Coronary artery (tissue), 2 donors: ENCODE measurements around the gene NCAPD3.

ENCODE experiments used
- DNase-seq: peaks from one replicate; pipeline ENCODE4 v3.0.0-alpha.2; 2017; ENCODE audit warnings: low spot score
- H3K27ac ChIP-seq, 2 donors: fragments of 200-600 bp; sonication (generic); one replicate each; pipeline ENCODE4 v1.5.1; 2016 to 2019
- H3K4me3 ChIP-seq: fragments of 200-600 bp; sonication (generic); 2 replicates; pipeline ENCODE4 v1.5.1; 2016; ENCODE audit warnings: mild to moderate bottlenecking, moderate library complexity
- CTCF ChIP-seq: fragments of 200-600 bp; sonication (generic); IDR thresholded peaks from one replicate; pipeline ENCODE4 v1.5.1; 2019; ENCODE audit warnings: antibody characterized with exemption

The NCAPD3 gene

DNA sequence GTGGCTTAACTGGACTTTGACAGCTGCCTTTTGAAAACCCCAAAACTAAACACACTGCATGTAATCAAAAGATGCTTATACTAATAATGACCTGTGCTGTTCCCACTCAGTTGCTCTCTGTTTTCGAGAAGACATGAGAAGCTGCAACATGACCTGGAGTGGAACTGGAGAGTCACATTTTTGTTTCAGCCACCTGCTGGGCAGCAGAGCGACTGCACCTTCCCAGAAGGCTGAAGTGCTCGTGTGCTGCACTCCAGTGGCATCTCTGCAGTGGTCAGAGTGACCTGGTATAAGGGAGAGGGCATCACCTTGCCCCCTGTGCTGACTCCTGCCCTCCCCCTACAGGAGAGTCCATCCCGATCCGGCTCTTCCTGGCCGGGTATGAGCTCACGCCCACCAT lies 20.8 kb upstream of the NCAPD3 start:
- no peak for TF ChIP-seq CTCF
- no peak overlapping the region for H3K4me3 ChIP-seq
- no peak overlapping the region for H3K27ac ChIP-seq
- DNase-seq = no peak

- Histone ChIP-seq H3K27ac (no peak overlapping the region), H3K4me3 (no peak overlapping the region)
- DNase-seq = no peak
- TF ChIP-seq CTCF = no peak
Measured at GRCh38 chr11:134243913-134244312, 20.1 kb upstream of the NCAPD3 start.

DNA sequence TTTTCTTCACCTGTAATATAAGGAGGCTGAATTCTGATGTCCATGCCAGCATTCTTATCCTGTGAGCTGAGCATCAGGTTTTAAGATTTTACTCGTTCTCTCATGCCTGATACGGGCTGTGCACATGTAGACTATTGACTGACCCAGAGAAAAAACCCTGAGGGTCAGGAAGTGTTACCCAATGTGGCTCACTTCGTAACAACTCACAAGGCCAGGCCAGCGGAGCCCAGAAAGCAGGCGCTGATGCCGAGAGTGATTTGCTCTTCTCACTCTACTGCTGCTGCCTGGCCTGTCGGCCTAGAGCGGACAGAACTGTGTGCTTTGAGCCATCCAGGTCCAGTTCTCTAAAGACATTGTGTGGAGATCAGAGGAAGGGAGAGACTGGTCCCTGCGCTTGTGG lies 18.6 kb upstream of the NCAPD3 start:
- no peak for TF ChIP-seq CTCF
- DNase-seq = no peak
- Histone ChIP-seq H3K4me3 (no peak overlapping the region), H3K27ac (no peak overlapping the region)

DNA sequence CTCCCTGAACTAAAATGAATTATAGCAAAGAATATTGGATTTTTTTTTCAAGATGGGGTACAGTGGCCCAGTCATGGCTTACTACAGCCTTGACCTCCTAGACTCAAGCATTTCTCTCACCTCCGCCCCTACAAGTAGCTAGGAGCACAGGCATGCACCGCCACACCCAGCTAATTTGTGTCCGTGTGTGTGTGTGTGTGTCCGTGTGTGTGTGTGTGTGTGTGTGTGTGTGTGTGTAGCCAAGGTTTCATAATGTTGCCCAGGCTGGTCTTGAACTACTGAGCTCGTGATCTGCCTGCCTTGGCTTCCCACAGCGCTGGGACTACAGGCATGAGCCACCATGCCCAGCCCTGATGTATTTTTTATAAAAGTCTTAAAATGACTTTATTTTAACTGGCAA lies 16.8 kb upstream of the NCAPD3 start:
- DNase-seq = no peak
- no peak overlapping the region for H3K4me3 ChIP-seq
- H3K27ac ChIP-seq = no peak overlapping the region
- no peak for TF ChIP-seq CTCF

DNA sequence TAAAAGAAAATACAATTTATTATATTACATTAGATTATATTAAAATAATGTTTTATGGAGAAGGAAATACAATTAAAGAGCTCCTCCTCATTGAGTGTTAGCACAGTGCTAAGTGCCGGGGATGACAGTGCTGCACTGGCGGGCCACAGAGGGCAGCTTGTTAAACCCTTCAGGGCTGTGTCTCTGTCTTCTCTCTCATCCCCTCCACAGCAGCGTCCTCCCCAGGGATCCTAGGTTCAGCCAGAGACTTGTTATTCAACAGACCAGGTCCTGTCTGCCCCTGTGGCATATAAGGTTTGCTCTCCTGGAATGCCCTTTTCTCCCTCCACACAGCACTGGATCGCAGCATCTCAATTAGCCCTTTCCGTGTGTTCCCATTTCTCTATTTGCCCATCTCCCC lies 15.2 kb upstream of the NCAPD3 start:
- no peak for DNase-seq
- H3K27ac ChIP-seq = no peak overlapping the region
- no peak overlapping the region for H3K4me3 ChIP-seq
- TF ChIP-seq CTCF = no peak

DNA sequence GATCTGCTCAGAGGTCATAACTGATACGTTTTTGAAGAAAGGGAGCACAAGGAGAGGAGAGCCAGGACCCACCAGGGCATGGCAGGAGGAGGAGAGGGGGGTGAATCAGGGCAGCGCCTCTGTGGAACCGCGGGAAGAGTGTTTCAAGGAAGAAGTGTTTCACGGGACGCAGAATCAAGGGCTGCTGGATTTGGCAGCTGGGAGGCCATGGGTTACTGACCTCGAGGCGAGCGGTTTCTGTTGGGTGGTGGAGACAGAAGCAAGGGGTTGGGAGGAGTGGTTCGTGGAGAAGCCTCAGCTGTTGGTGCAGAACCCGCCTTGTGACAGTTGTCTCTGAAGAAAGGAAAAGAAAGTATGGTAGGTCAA lies 13.8 kb upstream of the NCAPD3 start:
- no peak for TF ChIP-seq CTCF
- DNase-seq = no peak
- Histone ChIP-seq H3K4me3 (no peak overlapping the region), H3K27ac (no peak overlapping the region)

DNA sequence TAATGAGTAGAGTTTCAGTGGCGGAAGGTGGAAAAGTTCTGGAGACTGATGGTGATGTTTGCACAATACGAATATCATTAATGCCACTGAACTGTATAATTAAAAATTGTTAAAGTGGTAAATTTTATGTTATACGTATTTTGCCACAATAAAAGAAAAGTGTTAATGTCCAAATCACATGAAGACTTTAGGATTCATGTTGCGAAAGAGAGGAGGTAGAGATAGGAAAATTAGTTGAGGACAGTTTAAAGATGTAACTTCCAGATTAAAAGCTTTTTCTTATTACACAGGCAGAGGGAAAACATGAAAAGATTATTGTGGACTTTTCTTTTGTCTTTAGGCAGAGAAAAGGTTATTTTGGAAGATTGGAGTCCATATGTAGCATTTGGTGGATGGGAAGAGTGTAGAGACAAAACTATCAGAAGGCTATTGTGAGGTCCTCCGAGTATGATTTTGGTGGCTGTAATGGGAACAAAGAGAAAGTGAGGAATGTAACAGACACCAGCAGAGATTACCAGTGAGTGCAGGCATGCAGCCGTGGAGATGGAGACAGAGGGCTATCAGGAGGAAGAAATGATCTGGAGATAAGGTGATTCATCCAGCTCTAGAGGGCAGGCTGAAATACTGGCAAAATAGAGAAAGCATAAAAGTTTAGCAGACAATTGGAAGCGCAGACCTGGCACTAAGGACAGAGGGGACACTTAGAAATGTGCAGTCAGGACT lies 13.2 kb upstream of the NCAPD3 start:
- TF ChIP-seq CTCF = no peak
- H3K27ac ChIP-seq = no peak overlapping the region
- H3K4me3 ChIP-seq = no peak overlapping the region
- no peak for DNase-seq
